ENCODE measurements around the gene ABCC5.

- TF ChIP-seq EZH2phosphoT487 (conservative IDR thresholded peaks at IDR 0.05; ENCODE audit: low read length): no peak
- TF ChIP-seq, protein P1, sequence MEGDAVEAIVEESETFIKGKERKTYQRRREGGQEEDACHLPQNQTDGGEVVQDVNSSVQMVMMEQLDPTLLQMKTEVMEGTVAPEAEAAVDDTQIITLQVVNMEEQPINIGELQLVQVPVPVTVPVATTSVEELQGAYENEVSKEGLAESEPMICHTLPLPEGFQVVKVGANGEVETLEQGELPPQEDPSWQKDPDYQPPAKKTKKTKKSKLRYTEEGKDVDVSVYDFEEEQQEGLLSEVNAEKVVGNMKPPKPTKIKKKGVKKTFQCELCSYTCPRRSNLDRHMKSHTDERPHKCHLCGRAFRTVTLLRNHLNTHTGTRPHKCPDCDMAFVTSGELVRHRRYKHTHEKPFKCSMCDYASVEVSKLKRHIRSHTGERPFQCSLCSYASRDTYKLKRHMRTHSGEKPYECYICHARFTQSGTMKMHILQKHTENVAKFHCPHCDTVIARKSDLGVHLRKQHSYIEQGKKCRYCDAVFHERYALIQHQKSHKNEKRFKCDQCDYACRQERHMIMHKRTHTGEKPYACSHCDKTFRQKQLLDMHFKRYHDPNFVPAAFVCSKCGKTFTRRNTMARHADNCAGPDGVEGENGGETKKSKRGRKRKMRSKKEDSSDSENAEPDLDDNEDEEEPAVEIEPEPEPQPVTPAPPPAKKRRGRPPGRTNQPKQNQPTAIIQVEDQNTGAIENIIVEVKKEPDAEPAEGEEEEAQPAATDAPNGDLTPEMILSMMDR (IDR thresholded peaks at IDR 0.05; ENCODE audit: insufficient read depth, low read length, poor library complexity, severe bottlenecking): no peak
These were observed 33.5 kb downstream of the ABCC5 start for GRCh38 chr3:183984127-183984740.
